HG02642 (cell line): ENCODE results near the gene GNB1.
"Not testable (repeated sequence)": the region's sequence is repeated elsewhere in the genome, so short reads cannot be mapped to it uniquely, and the experiment has no call there.

ENCODE experiments used
- ATAC-seq: cut with Tn5 transposase; IDR thresholded peaks from one replicate; pipeline ENCODE4 v1.9.1; 2021; ENCODE audit warnings: mild to moderate bottlenecking; ENCODE audit not compliant: unreplicated experiment, poor library complexity

Gene GNB1

GRCh38 chr1:1867164-1867563 is 23.7 kb downstream of the GNB1 start:
- ATAC-seq, result no peak

GRCh38 chr1:1862905-1863547 is 27.9 kb downstream of the GNB1 start:
- ATAC-seq, result no peak

GRCh38 chr1:1861761-1862310 is 29.1 kb downstream of the GNB1 start:
- ATAC-seq, result not testable (repeated sequence)

- ATAC-seq, result no peak
Observed at GRCh38 chr1:1861339-1861730, 29.6 kb downstream of the GNB1 start.

GRCh38 chr1:1859970-1860697 is 30.8 kb downstream of the GNB1 start:
- ATAC-seq, result not testable (repeated sequence)

GRCh38 chr1:1858382-1859086 is 32.4 kb downstream of the GNB1 start:
- ATAC-seq, result no peak

- no peak for ATAC-seq
Observed at GRCh38 chr1:1857096-1857703, 33.7 kb downstream of the GNB1 start.

- ATAC-seq, result not testable (repeated sequence)
Observed at GRCh38 chr1:1856161-1856560, 34.7 kb downstream of the GNB1 start.

GRCh38 chr1:1853593-1854257 is 37.2 kb downstream of the GNB1 start:
- no peak for ATAC-seq

- ATAC-seq, result no peak
Observed at GRCh38 chr1:1852619-1853414, 38.1 kb downstream of the GNB1 start.

GRCh38 chr1:1847890-1848289 is 43.0 kb downstream of the GNB1 start:
- peak; percentile 51 for ATAC-seq

- ATAC-seq, result no peak
Observed at GRCh38 chr1:1847061-1847850, 43.6 kb downstream of the GNB1 start.

GRCh38 chr1:1846386-1846918 is 44.4 kb downstream of the GNB1 start:
- no peak for ATAC-seq

- no peak for ATAC-seq
Observed at GRCh38 chr1:1842360-1843146, 48.3 kb downstream of the GNB1 start.

GRCh38 chr1:1841575-1841995 is 49.3 kb downstream of the GNB1 start:
- no peak for ATAC-seq

- no peak for ATAC-seq
Observed at GRCh38 chr1:1839311-1839965, 51.4 kb downstream of the GNB1 start.

GRCh38 chr1:1836119-1836518 is 54.8 kb downstream of the GNB1 start:
- no peak for ATAC-seq
